ENCODE measurements around the gene ARPP21. TPM values are rescaled to one million over a fixed set of nuclear protein-coding genes. Genes with fewer than 3 reads are reported as not detected.

The ARPP21 gene
- total RNA-seq, 1 experiment from 2014 or later: not detected

- TF ChIP-seq ATF1 (CRISPR knock-in tag; IDR thresholded peaks at IDR 0.05) (no peak), SP1 (CRISPR knock-in tag; conservative IDR thresholded peaks at IDR 0.05) (no peak)
- TF ChIP-seq, protein P1, sequence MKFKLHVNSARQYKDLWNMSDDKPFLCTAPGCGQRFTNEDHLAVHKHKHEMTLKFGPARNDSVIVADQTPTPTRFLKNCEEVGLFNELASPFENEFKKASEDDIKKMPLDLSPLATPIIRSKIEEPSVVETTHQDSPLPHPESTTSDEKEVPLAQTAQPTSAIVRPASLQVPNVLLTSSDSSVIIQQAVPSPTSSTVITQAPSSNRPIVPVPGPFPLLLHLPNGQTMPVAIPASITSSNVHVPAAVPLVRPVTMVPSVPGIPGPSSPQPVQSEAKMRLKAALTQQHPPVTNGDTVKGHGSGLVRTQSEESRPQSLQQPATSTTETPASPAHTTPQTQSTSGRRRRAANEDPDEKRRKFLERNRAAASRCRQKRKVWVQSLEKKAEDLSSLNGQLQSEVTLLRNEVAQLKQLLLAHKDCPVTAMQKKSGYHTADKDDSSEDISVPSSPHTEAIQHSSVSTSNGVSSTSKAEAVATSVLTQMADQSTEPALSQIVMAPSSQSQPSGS (CRISPR knock-in tag; IDR thresholded peaks at IDR 0.05; ENCODE audit: borderline replicate concordance, low read depth): no peak
Observed at GRCh38 chr3:35653347-35653746, 14.0 kb downstream of the ARPP21 start (continued).

DNA sequence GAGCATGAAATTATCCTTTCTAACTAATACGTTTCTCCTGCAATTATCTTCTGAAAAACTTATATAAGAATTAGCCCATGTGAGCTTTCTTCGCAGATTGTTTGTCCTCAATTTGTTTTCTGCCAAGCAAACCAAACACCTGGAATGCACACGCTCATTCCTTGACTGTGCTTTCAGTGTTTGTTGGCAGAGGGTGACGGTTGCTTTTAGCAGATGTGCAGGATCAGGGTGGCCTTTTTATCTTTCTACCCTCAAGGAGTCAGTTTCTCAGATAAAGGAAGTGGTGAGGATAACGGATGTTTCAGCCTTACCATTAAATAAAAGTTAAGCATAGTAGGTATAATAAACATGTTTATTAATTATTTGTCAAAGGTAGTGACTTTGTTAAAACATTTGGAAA lies 15.2 kb downstream of the ARPP21 start:
- DNase-seq (ENCODE audit: low spot score) (no peak), ATAC-seq (no peak)
- POLR2A ChIA-PET: interaction anchor here (0.7 kb wide), 1 partner anchor 109 kb away, joined by 5 read pairs; no protein-coding TSS in a partner anchor
- H3K36me3 Mint-ChIP-seq: no peaks in the 10 kb centered on the region
- H3K4me1 Mint-ChIP-seq: no peaks in the 10 kb centered on the region
- H3K9me3 Mint-ChIP-seq: no peaks in the 10 kb centered on the region
- TF ChIP-seq, protein P2, sequence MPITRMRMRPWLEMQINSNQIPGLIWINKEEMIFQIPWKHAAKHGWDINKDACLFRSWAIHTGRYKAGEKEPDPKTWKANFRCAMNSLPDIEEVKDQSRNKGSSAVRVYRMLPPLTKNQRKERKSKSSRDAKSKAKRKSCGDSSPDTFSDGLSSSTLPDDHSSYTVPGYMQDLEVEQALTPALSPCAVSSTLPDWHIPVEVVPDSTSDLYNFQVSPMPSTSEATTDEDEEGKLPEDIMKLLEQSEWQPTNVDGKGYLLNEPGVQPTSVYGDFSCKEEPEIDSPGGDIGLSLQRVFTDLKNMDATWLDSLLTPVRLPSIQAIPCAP (CRISPR knock-in tag; IDR thresholded peaks at IDR 0.05): no peak
- no peak for TF ChIP-seq ZNF512 (CRISPR knock-in tag; IDR thresholded peaks at IDR 0.05; ENCODE audit: borderline replicate concordance)
- TF ChIP-seq ZNF232 (CRISPR knock-in tag; IDR thresholded peaks at IDR 0.05): no peak
- TF ChIP-seq ZNF263 (CRISPR knock-in tag; IDR thresholded peaks at IDR 0.05; ENCODE audit: low read depth): no peak
- TF ChIP-seq TEAD1 (CRISPR knock-in tag; IDR thresholded peaks at IDR 0.05): no peak
- no peak overlapping the region for H3K4me3 Mint-ChIP-seq
- H3K27me3 Mint-ChIP-seq (ENCODE audit: low read depth): no peaks in the 10 kb centered on the region
- no peak overlapping the region for H3K27ac Mint-ChIP-seq
- CTCF ChIA-PET: no interaction called here

GRCh38 chr3:35658686-35659085 lies 19.4 kb downstream of the ARPP21 start:
- Mint-ChIP-seq H3K36me3 (no peaks in the 10 kb centered on the region), H3K4me3 (no peak overlapping the region), H3K9me3 (no peaks in the 10 kb centered on the region), H3K4me1 (no peaks in the 10 kb centered on the region; the same call in 1 of the 2 replicates), H3K27me3 (ENCODE audit: low read depth) (no peaks in the 10 kb centered on the region), H3K27ac (no peak overlapping the region)
- ChIA-PET POLR2A (no interaction called here), CTCF (no interaction called here)
- TF ChIP-seq, protein P3, sequence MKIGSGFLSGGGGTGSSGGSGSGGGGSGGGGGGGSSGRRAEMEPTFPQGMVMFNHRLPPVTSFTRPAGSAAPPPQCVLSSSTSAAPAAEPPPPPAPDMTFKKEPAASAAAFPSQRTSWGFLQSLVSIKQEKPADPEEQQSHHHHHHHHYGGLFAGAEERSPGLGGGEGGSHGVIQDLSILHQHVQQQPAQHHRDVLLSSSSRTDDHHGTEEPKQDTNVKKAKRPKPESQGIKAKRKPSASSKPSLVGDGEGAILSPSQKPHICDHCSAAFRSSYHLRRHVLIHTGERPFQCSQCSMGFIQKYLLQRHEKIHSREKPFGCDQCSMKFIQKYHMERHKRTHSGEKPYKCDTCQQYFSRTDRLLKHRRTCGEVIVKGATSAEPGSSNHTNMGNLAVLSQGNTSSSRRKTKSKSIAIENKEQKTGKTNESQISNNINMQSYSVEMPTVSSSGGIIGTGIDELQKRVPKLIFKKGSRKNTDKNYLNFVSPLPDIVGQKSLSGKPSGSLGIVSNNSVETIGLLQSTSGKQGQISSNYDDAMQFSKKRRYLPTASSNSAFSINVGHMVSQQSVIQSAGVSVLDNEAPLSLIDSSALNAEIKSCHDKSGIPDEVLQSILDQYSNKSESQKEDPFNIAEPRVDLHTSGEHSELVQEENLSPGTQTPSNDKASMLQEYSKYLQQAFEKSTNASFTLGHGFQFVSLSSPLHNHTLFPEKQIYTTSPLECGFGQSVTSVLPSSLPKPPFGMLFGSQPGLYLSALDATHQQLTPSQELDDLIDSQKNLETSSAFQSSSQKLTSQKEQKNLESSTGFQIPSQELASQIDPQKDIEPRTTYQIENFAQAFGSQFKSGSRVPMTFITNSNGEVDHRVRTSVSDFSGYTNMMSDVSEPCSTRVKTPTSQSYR (CRISPR knock-in tag; IDR thresholded peaks at IDR 0.05): no peak
- TF ChIP-seq TEAD1 (CRISPR knock-in tag; IDR thresholded peaks at IDR 0.05) (no peak), ZMAT4 (CRISPR knock-in tag; IDR thresholded peaks at IDR 0.05) (no peak), NR1H2 (CRISPR knock-in tag; IDR thresholded peaks at IDR 0.05) (no peak), ZNF219 (CRISPR knock-in tag; IDR thresholded peaks at IDR 0.05; ENCODE audit: borderline replicate concordance) (no peak), CBFB (CRISPR knock-in tag; IDR thresholded peaks at IDR 0.05; ENCODE audit: low read depth) (no peak), ZNF425 (CRISPR knock-in tag; conservative IDR thresholded peaks at IDR 0.05) (no peak), FOXP1 (CRISPR knock-in tag; IDR thresholded peaks at IDR 0.05; ENCODE audit: borderline replicate concordance) (no peak), TCF7 (CRISPR knock-in tag; IDR thresholded peaks at IDR 0.05; ENCODE audit: low read depth) (no peak)
- TF ChIP-seq, protein P4, sequence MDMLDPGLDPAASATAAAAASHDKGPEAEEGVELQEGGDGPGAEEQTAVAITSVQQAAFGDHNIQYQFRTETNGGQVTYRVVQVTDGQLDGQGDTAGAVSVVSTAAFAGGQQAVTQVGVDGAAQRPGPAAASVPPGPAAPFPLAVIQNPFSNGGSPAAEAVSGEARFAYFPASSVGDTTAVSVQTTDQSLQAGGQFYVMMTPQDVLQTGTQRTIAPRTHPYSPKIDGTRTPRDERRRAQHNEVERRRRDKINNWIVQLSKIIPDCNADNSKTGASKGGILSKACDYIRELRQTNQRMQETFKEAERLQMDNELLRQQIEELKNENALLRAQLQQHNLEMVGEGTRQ (CRISPR knock-in tag; IDR thresholded peaks at IDR 0.05): no peak
- DNase-seq (ENCODE audit: low spot score) (no peak), ATAC-seq (no peak)

All from WTC11 (cell line).